ENCODE data around the gene RPS6KC1.

DNA sequence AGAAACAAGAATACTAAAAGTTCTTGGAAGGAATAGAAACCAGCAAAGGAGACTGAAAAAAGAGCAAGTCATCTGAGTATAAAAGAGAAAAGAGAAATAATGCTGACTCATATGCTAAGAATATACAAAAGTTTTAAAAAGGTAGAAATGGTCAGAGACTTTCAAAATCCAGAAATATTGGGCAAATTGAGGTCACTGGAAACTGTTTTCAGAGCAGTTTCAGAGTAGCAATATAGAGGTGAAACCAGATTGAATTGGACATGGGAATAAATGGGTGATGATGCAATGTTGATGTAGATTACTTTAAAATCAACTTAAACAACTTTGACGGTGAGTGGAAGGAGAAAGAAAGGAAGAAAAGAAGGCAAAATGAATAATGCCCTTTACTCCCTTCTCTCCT, 1.8 kb upstream of the RPS6KC1 start:
- no peak for TF ChIP-seq FOXP2 (optimal IDR thresholded peaks at IDR 0.05; ENCODE audit: control extremely low read depth, extremely low read length, insufficient read depth)
- no peak for TF ChIP-seq EZH2 (IDR thresholded peaks at IDR 0.05)
- no peak for TF ChIP-seq POLR2AphosphoS5 (IDR thresholded peaks at IDR 0.05; ENCODE audit: borderline replicate concordance, low read depth, low read length)

Measured in SK-N-MC (cell line).